CD4-positive, alpha-beta memory T cell (primary cell): Measurements from ENCODE around the gene RASA1. TPM values are rescaled to one million over a fixed set of nuclear protein-coding genes. Genes with fewer than 3 reads are reported as not detected.

ENCODE experiments used
- CTCF ChIA-PET: fragments of 350-600 bp; sonication (Branson Sonifier 250); formaldehyde crosslinking; loops from one replicate; lab custom pipeline; 2021; ENCODE audit warnings: inconsistent platforms; ENCODE audit not compliant: partially characterized antibody; lab: Charles Lee
- POLR2A ChIA-PET: fragments of 350-600 bp; sonication (Branson Sonifier 250); formaldehyde crosslinking; loops from one replicate; lab custom pipeline; 2021; ENCODE audit not compliant: partially characterized antibody; lab: Charles Lee
- DNase-seq, 5 donors: peaks; one replicate each; pipeline versions ENCODE4 v3.0.0 to v3.0.0-alpha.2; 2020 to 2022; ENCODE audit warnings: mixed read lengths in 1 of 5
- H3K27ac ChIP-seq: one replicate; pipeline ENCODE4 v1.7.0; 2013; ENCODE audit warnings: low read depth, low read length
- H3K27me3 ChIP-seq: 2 replicates; pipeline ENCODE4 v1.7.0; 2013; ENCODE audit warnings: mild to moderate bottlenecking, low read length, moderate library complexity; ENCODE audit not compliant: insufficient read depth
- H3K36me3 ChIP-seq: 2 replicates; pipeline ENCODE4 v1.7.0; 2013; ENCODE audit warnings: mild to moderate bottlenecking, low read length, moderate library complexity; ENCODE audit not compliant: insufficient read depth
- H3K4me1 ChIP-seq: 2 replicates; pipeline ENCODE4 v1.7.0; 2013; ENCODE audit warnings: mild to moderate bottlenecking, low read length, moderate library complexity; ENCODE audit not compliant: insufficient read depth
- H3K4me3 ChIP-seq, 2 donors: one replicate each; pipeline ENCODE4 v1.7.0; 2013; ENCODE audit warnings: low read length in 2 of 2, mild to moderate bottlenecking in 1 of 2
- H3K9me3 ChIP-seq, 2 donors: one replicate each; pipeline ENCODE4 v1.7.0; 2013; ENCODE audit warnings: low read length in 2 of 2, control low read depth in 1 of 2; ENCODE audit not compliant: control insufficient read depth in 1 of 2
- H3K27ac Mint-ChIP-seq, 7 donors: one replicate each; pipeline ENCODE4 v1.8.0; 2020 to 2021; ENCODE audit warnings: mixed read lengths in 7 of 7, mild to moderate bottlenecking in 6 of 7, inconsistent platforms in 3 of 7, moderate library complexity in 3 of 7
- H3K27me3 Mint-ChIP-seq, 2 donors: one replicate each; pipeline ENCODE4 v1.8.0; 2020 to 2021; ENCODE audit warnings: mixed read lengths in 2 of 2
- H3K36me3 Mint-ChIP-seq, 2 donors: one replicate each; pipeline ENCODE4 v1.8.0; 2020 to 2021; ENCODE audit warnings: mixed read lengths in 2 of 2, inconsistent platforms in 1 of 2, mild to moderate bottlenecking in 1 of 2
- H3K4me1 Mint-ChIP-seq, 4 donors: one replicate each; pipeline ENCODE4 v1.8.0; 2020 to 2021; ENCODE audit warnings: mixed read lengths in 4 of 4, mild to moderate bottlenecking in 1 of 4
- H3K4me3 Mint-ChIP-seq, 8 donors: one replicate each; pipeline ENCODE4 v1.8.0; 2020 to 2021; ENCODE audit warnings: mixed read lengths in 8 of 8, mild to moderate bottlenecking in 7 of 8, moderate library complexity in 6 of 8, inconsistent platforms in 3 of 8
- H3K9me3 Mint-ChIP-seq, 8 donors: one replicate each; pipeline ENCODE4 v1.8.0; 2020 to 2021; ENCODE audit warnings: mixed read lengths in 8 of 8, mild to moderate bottlenecking in 5 of 8, inconsistent platforms in 3 of 8, moderate library complexity in 1 of 8
- intact Hi-C: fragments of 100-400 bp; cut with micrococcal nuclease; formaldehyde crosslinking; loops from one replicate; pipeline ENCODE4 v1.15.1; 2023
- polyA plus RNA-seq, 2 donors: library from polyadenylated mRNA; unstranded; fragments of 300-500 nt; fragmentation: Illumina TruSeq; gene quantifications; one replicate each; pipeline ENCODE4 v1.2.3, GENCODE V29; 2021
- total RNA-seq, 2 experiments: library from RNA; stranded (reverse); gene quantifications; one replicate each; pipeline ENCODE4 v1.2.3, GENCODE V29; 2021

Gene RASA1
- total and polyA plus RNA-seq, 4 experiments from 2014 or later = 3.3 to 32.4 (median 21.4) TPM

GRCh38 chr5:87438231-87438630 lies 170.5 kb downstream of the RASA1 start:
- ChIA-PET CTCF (no interaction called here), POLR2A (no interaction called here)
- no peaks in the 10 kb centered on the region for H3K27me3 ChIP-seq
- H3K36me3 Mint-ChIP-seq = no peaks in the 10 kb centered on the region
- H3K27me3 Mint-ChIP-seq = peaks cover 7 to 14% of the 10 kb centered on the region in 2 donors
- no peaks in the 10 kb centered on the region for H3K36me3 ChIP-seq
- H3K4me3 Mint-ChIP-seq = no peak overlapping the region
- H3K4me1 ChIP-seq = peaks cover 6% of the 10 kb centered on the region
- intact Hi-C loops = no loop called here
- H3K27ac Mint-ChIP-seq = no peak overlapping the region
- no peak overlapping the region for H3K4me3 ChIP-seq
- H3K27ac ChIP-seq = no peak overlapping the region
- no peaks in the 10 kb centered on the region for H3K9me3 ChIP-seq
- H3K9me3 Mint-ChIP-seq = no peaks in the 10 kb centered on the region
- DNase-seq = no peak
- H3K4me1 Mint-ChIP-seq = peaks cover 4 to 12% (median 7%) of the 10 kb centered on the region in 4 donors

Other genes with a start within 250 kb of the RASA1 start
- gene CCNH, start 145.0 kb downstream of the RASA1 start, total RNA-seq = 10 to 100 TPM; 93.9 to 98.6 TPM
- 10 to 100 TPM; 54.1 to 58.4 TPM for gene CCNH, start 145.0 kb downstream of the RASA1 start, polyA plus RNA-seq